Fibroblast of pulmonary artery (primary cell): ENCODE measurements around the gene LUZP2.

Experiments
- DNase-seq: peaks from one replicate; pipeline ENCODE4 v3.0.0-alpha.2; 2010; ENCODE audit warnings: low read depth
- H3K4me3 ChIP-seq: replicated peaks from 2 replicates; pipeline ENCODE4 v1.5.1; 2011; ENCODE audit warnings: low read depth, mild to moderate bottlenecking, control low read depth, low read length, moderate library complexity
- TF ChIP-seq, protein P1 (sequence below): IDR thresholded peaks from 2 replicates; pipeline ENCODE4 v1.5.1; 2011; ENCODE audit warnings: mild to moderate bottlenecking, control low read depth, low read length, inconsistent platforms; ENCODE audit errors: missing control alignments

Gene LUZP2

GRCh38 chr11:24622262-24622661 is 125.4 kb downstream of the LUZP2 start:
- TF ChIP-seq, protein P1, sequence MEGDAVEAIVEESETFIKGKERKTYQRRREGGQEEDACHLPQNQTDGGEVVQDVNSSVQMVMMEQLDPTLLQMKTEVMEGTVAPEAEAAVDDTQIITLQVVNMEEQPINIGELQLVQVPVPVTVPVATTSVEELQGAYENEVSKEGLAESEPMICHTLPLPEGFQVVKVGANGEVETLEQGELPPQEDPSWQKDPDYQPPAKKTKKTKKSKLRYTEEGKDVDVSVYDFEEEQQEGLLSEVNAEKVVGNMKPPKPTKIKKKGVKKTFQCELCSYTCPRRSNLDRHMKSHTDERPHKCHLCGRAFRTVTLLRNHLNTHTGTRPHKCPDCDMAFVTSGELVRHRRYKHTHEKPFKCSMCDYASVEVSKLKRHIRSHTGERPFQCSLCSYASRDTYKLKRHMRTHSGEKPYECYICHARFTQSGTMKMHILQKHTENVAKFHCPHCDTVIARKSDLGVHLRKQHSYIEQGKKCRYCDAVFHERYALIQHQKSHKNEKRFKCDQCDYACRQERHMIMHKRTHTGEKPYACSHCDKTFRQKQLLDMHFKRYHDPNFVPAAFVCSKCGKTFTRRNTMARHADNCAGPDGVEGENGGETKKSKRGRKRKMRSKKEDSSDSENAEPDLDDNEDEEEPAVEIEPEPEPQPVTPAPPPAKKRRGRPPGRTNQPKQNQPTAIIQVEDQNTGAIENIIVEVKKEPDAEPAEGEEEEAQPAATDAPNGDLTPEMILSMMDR: no peak
- no peak for DNase-seq
- no peak overlapping the region for H3K4me3 ChIP-seq

- peak; percentile 29 for DNase-seq
- TF ChIP-seq, protein P1: no peak
- H3K4me3 ChIP-seq: no peak overlapping the region
Observed at GRCh38 chr11:24623121-24623520, 126.3 kb downstream of the LUZP2 start.

GRCh38 chr11:24624432-24624831 is 127.6 kb downstream of the LUZP2 start:
- no peak overlapping the region for H3K4me3 ChIP-seq
- TF ChIP-seq, protein P1: no peak
- DNase-seq: no peak

- no peak for DNase-seq
- TF ChIP-seq, protein P1: no peak
Observed at GRCh38 chr11:24625975-24626374, 129.1 kb downstream of the LUZP2 start.

GRCh38 chr11:24628224-24628776 is 131.4 kb downstream of the LUZP2 start:
- H3K4me3 ChIP-seq: no peak overlapping the region
- TF ChIP-seq, protein P1: no peak
- DNase-seq: no peak

More at GRCh38 chr11:24625975-24626374, 129.1 kb downstream of the LUZP2 start:
- H3K4me3 ChIP-seq: no peak overlapping the region

DNA sequence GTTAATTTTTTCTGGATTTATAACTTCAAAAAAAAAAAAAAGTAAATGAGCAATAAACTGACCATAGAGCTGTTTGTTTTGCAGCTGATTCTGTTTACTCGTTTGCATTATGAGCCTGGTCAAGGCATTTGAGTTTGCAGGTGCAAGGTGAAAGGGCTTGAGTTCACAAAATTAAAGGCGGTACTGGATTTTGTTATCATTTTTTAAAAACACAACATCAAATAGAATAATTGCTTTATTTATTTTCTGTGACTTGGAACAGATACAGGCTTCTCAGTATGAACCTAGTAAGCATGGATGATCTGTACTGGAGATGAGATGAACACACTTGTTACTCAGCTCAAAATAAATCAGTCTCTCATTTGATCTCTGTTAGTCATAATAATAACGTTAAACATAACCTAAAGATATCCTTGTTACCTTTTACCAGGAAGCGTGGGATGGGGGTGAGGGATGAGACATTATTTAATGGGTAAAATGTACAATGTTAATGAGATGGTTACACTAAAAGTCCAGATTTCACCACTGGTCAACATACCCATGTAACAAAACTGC is 137.8 kb downstream of the LUZP2 start:
- H3K4me3 ChIP-seq: no peak overlapping the region

More for the DNA sequence above, 137.8 kb downstream of the LUZP2 start:
- TF ChIP-seq, protein P1: no peak
- DNase-seq: no peak
